CD4-positive, alpha-beta T cell treated with Interleukin-15 for 4 hours (primary cell): ENCODE data around the gene ZMYM1.
A peak's percentile ranks its signal among the peaks of the same experiment; 100 is the strongest.
"Not testable (repeated sequence)": the region's sequence is repeated elsewhere in the genome, so short reads cannot be mapped to it uniquely, and the experiment has no call there.

Experiments used
- DNase-seq: peaks from one replicate; pipeline ENCODE4 v3.0.0-alpha.2; 2020; ENCODE audit warnings: low spot score

Gene ZMYM1

DNA sequence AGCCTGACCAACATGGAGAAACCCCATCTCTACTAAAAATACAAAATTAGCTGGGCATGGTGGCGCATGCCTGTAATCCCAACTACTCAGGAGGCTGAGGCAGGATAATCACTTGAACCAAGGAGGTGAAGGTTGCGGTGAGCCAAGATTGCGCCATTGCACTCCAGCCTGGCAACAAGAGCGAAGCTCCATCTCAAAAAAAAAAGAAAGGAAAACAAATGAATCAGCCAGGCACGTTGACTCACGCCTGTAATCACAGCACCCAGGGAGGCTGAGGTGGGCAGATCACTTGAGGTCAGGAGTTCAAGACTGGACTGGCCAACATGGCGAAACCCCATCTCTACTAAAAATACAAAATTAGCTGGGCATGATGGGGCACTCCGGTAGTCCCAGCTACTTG, 2.8 kb upstream of the ZMYM1 start:
- DNase-seq, result not testable (repeated sequence)

GRCh38 chr1:35080171-35080854, 1.1 kb downstream of the ZMYM1 start:
- no peak for DNase-seq

- no peak for DNase-seq
These were observed 6.2 kb downstream of the ZMYM1 start for GRCh38 chr1:35085421-35085820.

- DNase-seq, result no peak
These were observed 18.0 kb downstream of the ZMYM1 start for GRCh38 chr1:35097224-35097623.

DNA sequence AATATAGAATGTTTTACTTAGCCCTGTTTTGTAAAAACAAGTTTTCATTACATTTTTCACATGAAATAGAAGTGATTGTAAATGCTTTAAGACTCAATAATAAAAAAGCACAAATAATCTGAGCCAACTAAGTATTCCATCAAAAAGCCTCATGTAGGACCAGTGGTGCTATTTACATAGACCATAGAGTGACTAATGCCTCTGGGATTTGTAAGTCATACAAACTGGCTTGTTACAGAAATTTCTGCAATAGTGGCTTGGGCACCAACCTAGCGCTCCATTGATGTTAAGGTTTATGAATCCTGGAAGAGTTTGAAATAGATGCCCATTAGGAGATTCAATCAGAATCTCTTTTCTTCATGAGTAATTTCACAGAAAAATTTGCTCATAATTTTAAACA, 31.9 kb downstream of the ZMYM1 start:
- no peak for DNase-seq

GRCh38 chr1:35112668-35113067, 33.5 kb downstream of the ZMYM1 start:
- no peak for DNase-seq

DNA sequence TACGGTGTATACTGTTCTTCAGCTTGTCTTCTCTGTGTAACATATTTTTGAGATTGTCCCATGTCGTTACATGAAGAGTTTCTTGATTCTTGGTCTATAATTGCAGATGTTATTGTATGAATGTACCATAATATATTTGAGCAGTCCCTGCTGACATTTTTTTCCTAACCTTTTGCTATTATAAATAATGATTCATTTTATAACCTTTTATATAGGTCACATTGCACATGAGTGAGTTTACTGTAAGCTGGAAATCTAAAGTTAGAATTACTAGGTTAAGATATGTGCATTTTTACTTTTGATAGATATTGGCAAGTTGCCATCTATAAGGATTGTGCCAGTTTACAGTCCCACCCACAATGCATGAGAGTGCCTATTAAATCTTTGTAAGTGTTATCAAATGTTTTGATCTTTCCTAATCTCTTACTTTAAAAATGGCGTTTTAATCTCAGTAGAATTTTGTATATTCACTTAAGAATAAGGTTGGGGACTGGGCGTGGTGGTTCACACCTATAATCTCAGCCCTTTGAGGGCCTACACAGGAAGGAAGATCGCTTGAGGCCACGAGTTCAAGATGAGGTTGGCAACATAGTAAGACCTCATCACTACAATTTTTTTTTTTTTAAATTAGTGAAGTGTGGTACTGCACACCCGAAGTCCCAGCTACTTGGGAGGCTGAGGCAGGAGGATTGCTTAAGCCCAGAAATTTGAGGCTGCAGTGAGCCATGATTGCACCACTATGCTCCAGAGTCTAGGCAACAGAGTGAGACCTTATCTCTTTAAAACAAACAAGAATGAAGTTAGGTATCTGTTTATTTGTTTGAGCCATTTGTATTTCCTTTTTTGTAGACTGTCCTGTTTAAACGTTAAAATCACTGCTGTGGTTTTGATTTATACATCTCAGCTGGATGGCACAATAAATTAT, 36.5 kb downstream of the ZMYM1 start:
- DNase-seq, result peak; percentile 1

DNA sequence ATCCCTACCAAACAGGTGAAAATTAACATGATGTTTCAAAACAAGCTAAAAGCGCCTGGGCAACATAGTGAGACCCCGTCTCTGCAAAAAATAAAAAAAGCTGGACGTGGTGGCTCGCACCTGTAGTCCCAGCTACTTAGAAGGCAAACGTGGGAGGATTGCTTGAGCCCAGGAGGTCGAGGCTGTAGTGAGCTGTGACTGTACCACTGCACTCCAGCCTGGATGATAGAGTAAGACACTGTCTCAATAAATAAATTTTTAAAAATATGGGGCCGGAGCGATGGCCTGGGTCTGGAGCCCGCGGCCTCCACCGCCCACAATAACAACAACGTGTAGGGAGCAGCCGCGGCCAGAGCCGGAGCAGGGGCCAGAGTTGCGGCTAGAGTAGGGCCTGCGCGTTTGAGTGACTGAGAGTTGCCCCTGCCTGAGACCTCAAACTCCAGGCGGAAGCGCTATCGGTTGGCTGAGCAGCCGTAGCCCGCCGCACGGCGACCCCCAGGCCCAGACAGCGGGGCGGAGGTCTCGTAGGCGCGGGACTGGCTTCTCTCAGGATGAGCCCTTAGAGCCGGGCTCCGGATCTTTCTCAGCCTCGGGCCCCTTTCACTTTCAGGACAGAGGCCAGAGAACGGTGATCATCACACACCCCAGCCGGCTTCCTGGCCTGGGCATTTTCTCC, 41.4 kb downstream of the ZMYM1 start:
- DNase-seq, result no peak

DNA sequence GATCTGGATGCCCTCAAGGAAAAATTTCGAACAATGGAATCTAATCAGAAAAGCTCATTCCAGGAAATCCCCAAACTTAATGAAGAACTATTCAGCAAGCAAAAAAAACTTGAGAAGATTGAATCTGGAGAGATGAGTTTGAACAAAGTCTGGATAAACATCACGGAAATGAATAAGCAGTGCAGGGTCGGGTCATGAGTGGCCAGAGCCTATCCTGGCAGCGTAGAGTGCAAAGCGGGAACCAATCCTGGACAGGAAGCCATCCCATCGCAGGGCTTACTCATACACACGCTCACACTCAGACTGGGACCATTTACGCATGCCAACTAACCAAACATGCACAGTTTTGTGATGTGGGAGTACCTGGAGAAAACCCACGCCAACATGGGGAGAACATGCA, 43.1 kb downstream of the ZMYM1 start:
- DNase-seq, result no peak

DNA sequence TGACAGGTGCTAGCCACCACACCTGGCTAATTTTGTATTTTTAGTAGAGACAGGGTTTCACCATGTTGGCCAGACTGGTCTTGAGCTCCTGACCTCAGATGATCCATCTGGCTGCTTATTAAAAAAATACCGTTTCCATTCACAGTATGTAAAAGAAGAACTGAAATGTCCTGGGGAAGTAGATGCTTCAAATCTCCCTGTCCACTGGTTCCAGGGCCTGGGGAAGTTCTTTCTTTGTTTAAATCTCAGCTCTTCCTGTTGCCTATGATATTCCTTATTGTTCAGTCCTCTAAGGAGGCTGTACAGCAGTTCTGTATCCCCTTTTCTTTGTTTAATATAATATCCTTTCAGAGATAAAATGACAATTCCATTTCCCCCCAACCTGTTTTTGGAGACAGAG, 47.4 kb downstream of the ZMYM1 start:
- DNase-seq, result no peak

DNA sequence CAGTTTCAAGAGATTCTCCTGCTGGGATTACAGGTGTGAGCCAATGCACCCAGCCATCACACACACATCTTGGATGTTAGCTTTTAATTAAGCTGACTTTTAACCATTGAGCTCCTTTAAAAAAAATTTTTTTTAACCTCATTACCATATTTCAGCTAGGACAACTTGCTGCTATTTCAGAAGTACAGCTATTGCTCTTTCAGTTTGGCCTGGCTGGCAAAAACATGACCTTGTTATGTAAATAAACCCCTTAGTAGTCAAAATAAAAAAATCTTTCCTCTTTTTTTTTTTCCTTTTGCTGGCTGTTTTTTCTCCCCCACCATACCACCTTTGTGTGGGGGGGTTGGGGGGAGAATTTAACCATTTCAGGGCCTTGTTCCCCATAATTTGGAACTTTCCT, 49.9 kb downstream of the ZMYM1 start:
- DNase-seq, result no peak

DNA sequence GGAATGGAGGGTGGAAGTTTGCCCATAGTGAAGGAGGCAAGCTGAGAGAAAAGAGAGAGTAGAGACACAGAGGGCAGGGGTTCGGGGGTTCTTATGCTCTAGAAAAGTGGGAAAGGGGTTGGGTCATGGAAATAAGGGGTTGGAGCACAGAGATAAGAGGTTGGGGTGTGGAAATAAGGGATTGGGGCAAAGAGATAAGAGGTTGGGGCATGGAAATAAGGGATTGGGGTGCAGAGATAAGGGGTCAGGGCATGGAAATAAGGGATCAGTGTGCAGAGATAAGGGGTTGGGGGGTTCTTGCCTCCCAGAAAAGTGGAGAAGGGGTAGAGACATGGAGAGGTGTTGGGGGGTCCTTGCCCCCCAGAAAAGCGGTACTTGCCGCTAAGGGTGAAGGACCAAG, 57.6 kb downstream of the ZMYM1 start:
- DNase-seq, result no peak

DNA sequence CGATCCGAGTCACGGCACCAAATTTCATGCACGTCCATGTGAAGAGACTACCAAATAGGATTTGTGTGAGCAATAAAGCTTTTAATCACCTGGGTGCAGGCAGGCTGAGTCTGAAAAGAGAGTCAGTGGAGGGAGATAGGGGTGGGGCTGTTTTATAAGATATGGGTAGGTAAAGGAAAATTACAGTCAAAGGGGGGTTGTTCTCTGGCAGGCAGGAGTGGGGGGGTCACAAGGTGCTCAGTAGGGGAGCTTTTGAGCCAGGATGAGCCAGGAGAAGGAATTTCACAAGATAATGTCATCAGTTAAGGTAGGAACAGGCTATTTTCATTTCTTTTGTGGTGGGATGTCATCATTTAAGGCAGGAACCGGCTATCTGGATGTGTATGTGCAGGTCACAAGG, 58.4 kb downstream of the ZMYM1 start:
- not testable (repeated sequence) for DNase-seq

GRCh38 chr1:35142294-35142693, 63.1 kb downstream of the ZMYM1 start:
- not testable (repeated sequence) for DNase-seq

GRCh38 chr1:35142728-35143127, 63.5 kb downstream of the ZMYM1 start:
- DNase-seq, result not testable (repeated sequence)

- DNase-seq, result no peak
These were observed 64.7 kb downstream of the ZMYM1 start for GRCh38 chr1:35143737-35144508.

DNA sequence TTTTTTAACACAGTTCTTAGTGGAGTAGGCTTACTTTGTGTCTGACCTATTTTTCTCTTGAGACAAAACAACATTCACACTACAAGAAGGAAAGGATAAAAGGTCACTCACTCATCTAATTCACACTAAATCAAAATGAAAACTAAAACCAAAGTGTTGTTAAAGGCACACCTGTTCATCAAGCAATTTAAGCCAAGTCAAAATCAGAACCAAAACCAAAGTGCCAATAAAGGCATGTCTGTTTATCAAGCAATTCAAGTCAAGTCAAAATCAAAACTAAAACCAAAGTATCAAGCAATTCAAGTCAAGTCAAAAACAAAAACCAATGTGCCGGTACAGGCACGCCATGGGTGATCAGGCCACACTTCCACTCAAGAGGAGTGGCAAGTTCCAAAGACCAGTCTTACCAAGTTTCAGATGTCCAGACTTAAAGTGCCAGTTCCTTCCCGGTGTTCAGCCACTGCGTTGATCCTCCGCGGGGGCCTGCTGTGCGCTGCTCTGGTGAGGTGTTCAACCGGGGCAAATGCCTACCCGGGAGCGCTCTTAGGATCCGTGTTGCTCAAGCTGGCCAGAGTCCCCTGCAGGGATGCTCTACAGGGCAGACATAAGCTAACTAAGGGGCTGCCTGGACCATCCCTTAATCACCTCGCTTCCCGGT, 66.8 kb downstream of the ZMYM1 start:
- not testable (repeated sequence) for DNase-seq

DNA sequence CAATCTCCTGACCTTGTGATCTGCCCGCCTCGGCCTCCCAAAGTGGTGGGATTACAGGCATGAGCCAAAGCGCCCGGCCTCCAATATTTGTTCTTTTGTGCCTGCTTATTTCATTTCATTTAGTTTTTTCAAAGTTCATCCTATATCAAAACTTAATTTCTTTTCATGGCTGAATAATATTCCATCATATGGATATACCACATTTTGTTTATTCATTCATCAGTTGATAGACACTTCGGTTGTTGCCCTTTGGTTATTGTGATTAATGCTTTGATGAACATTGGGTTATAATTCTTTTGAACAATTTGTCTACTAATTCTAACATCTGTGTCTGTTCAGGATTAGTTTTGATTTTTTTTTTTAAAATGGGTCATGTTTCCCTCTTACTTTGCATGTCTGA, 72.0 kb downstream of the ZMYM1 start:
- DNase-seq, result no peak

GRCh38 chr1:35164893-35165292, 85.7 kb downstream of the ZMYM1 start:
- DNase-seq, result no peak
